BLaER1 treated with 17β-estradiol and CSF1 and Interleukin-3, amounts not matched to agents 10 nM and 100 nM (cell line): ENCODE measurements around the gene CLEC4E.
A peak's percentile ranks its signal among the peaks of the same experiment; 100 is the strongest.

Experiments used
- H3K27ac ChIP-seq, 11 experiments: shearing (Covaris generic); formaldehyde crosslinking; 2 replicates each; pipeline ENCODE4 v1.8.1; 2022
- H3K27me3 ChIP-seq, 11 experiments: shearing (Covaris generic); formaldehyde crosslinking; 2 replicates each; pipeline ENCODE4 v1.8.1; 2022
- H3K36me3 ChIP-seq, 11 experiments: shearing (Covaris generic); formaldehyde crosslinking; 2 replicates each; pipeline ENCODE4 v1.8.1; 2022
- H3K4me1 ChIP-seq, 10 experiments: shearing (Covaris generic); formaldehyde crosslinking; 2 replicates each; pipeline ENCODE4 v1.8.1; 2022
- H3K4me2 ChIP-seq, 11 experiments: shearing (Covaris generic); formaldehyde crosslinking; 2 replicates each; pipeline ENCODE4 v1.8.1; 2022
- H3K4me3 ChIP-seq, 10 experiments: shearing (Covaris generic); formaldehyde crosslinking; 2 replicates each; pipeline ENCODE4 v1.8.1; 2022
- H3K9ac ChIP-seq, 11 experiments: shearing (Covaris generic); formaldehyde crosslinking; 2 replicates each; pipeline ENCODE4 v1.8.1; 2022
- H3K9me3 ChIP-seq, 11 experiments: shearing (Covaris generic); formaldehyde crosslinking; replicated peaks in 1 of 11; 2 replicates each; pipeline ENCODE4 v1.8.1; 2022
- H4K20me1 ChIP-seq, 11 experiments: shearing (Covaris generic); formaldehyde crosslinking; 2 replicates each; pipeline ENCODE4 v1.8.1; 2022
- Cebpa-rat ChIP-seq, 11 experiments: shearing (Covaris generic); IDR thresholded peaks; 2 replicates each; pipeline ENCODE4 v1.8.1; 2022

Gene CLEC4E

DNA sequence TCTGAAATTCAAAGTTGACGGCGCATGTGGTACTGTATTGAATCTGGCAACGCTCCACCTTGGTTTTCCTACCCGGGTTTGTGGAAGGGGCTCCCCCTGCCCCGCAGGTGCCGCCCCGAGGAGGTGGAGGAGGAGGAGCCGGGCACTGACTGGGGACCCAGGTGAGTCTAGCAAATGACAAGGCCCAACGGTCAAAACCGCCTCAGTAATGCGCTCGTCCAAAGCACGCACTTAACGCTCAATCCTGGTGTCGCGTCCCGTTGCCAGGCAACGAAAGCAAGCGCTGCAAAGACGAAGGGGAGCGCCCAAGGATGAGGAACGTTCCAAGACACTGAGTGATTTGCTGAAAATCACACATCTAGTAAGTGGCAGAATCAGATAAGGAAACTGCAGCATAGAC is 24.0 kb upstream of the CLEC4E start:
- peak overlapping the region in 5 of 11 experiments; percentile 9 to 68 (median 52); a peak in 4 of 22 replicates for H3K4me2 ChIP-seq
- no peak for TF ChIP-seq Cebpa-rat (IDR thresholded peaks at IDR 0.05)

DNA sequence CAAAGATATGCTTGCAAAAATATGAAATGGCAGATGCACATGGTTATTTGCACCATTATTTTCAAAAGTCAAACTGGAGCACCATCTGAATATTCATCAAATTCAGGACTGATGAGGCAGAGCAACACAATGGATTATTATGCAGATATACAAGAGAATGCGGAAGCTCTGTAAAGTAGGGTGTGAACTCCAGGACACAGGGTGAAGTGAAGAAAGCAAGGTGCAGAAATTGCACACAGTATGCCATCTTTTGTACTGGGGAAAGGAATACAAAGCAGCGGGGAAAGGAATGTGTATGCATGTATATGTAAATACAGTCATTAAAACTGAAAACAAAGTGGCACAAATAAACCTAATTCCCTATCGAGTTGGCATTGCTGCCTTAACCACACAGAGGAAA is 22.7 kb upstream of the CLEC4E start:
- Histone ChIP-seq H3K9ac (no peak overlapping the region), H3K27ac (no peak overlapping the region), H3K4me2 (no peak overlapping the region), H3K9me3 (peaks cover 47 to 78% (median 58%) of the 10 kb centered on the region in 11 experiments), H3K27me3 (no peaks in the 10 kb centered on the region), H3K4me1 (peaks cover 0 to 38% (median 19%) of the 10 kb centered on the region in 10 experiments; a peak in 12 of 20 replicates), H3K4me3 (no peak overlapping the region), H3K36me3 (peaks cover 0 to 16% (median 6%) of the 10 kb centered on the region in 11 experiments; a peak in 9 of 22 replicates), H4K20me1 (no peaks in the 10 kb centered on the region)
- TF ChIP-seq Cebpa-rat (IDR thresholded peaks at IDR 0.05), result no peak

More for the DNA sequence above, 24.0 kb upstream of the CLEC4E start:
- no peaks in the 10 kb centered on the region for H4K20me1 ChIP-seq
- no peak overlapping the region for H3K9ac ChIP-seq
- H3K27ac ChIP-seq, result peak overlapping the region in 5 of 11 experiments; percentile 57 to 93 (median 76); a peak in 7 of 22 replicates
- H3K4me3 ChIP-seq, result peak overlapping the region in 1 of 10 experiments; percentile 26; a peak in 1 of 20 replicates
- H3K4me1 ChIP-seq, result peaks cover 0 to 42% (median 19%) of the 10 kb centered on the region in 10 experiments; a peak in 12 of 20 replicates
- no peaks in the 10 kb centered on the region for H3K27me3 ChIP-seq
- H3K9me3 ChIP-seq, result peaks cover 51 to 85% (median 62%) of the 10 kb centered on the region in 11 experiments
- H3K36me3 ChIP-seq, result peaks cover 0 to 18% (median 6%) of the 10 kb centered on the region in 11 experiments; a peak in 9 of 22 replicates

GRCh38 chr12:8562310-8562709 is 21.6 kb upstream of the CLEC4E start:
- peaks cover 0 to 6% (median 0%) of the 10 kb centered on the region in 11 experiments; a peak in 6 of 22 replicates for H3K36me3 ChIP-seq
- H3K27me3 ChIP-seq, result no peaks in the 10 kb centered on the region
- no peaks in the 10 kb centered on the region for H4K20me1 ChIP-seq
- H3K9ac ChIP-seq, result no peak overlapping the region
- no peak overlapping the region for H3K4me2 ChIP-seq
- no peak overlapping the region for H3K4me3 ChIP-seq
- H3K27ac ChIP-seq, result no peak overlapping the region
- H3K4me1 ChIP-seq, result peaks cover 0 to 30% (median 19%) of the 10 kb centered on the region in 10 experiments; a peak in 12 of 20 replicates
- TF ChIP-seq Cebpa-rat (IDR thresholded peaks at IDR 0.05), result no peak
- H3K9me3 ChIP-seq, result peaks cover 36 to 67% (median 47%) of the 10 kb centered on the region in 11 experiments

GRCh38 chr12:8561011-8561410 is 20.3 kb upstream of the CLEC4E start:
- Histone ChIP-seq H4K20me1 (no peaks in the 10 kb centered on the region), H3K9ac (no peak overlapping the region), H3K9me3 (peaks cover 24 to 56% (median 36%) of the 10 kb centered on the region in 11 experiments), H3K4me2 (no peak overlapping the region), H3K36me3 (peaks cover 0 to 4% (median 0%) of the 10 kb centered on the region in 11 experiments; a peak in 2 of 22 replicates), H3K4me3 (no peak overlapping the region), H3K27me3 (no peaks in the 10 kb centered on the region), H3K4me1 (peaks cover 0 to 31% (median 9%) of the 10 kb centered on the region in 10 experiments; a peak in 9 of 20 replicates), H3K27ac (no peak overlapping the region)
- no peak for TF ChIP-seq Cebpa-rat (IDR thresholded peaks at IDR 0.05)

- Histone ChIP-seq H3K4me2 (no peak overlapping the region), H3K9ac (no peak overlapping the region), H3K27ac (no peak overlapping the region), H3K27me3 (no peaks in the 10 kb centered on the region), H4K20me1 (no peaks in the 10 kb centered on the region), H3K4me3 (no peak overlapping the region), H3K4me1 (peaks cover 0 to 30% (median 3%) of the 10 kb centered on the region in 10 experiments; a peak in 12 of 20 replicates), H3K36me3 (peaks cover 0 to 4% (median 0%) of the 10 kb centered on the region in 11 experiments; a peak in 2 of 22 replicates), H3K9me3 (peaks cover 24 to 45% (median 34%) of the 10 kb centered on the region in 11 experiments)
- TF ChIP-seq Cebpa-rat (IDR thresholded peaks at IDR 0.05), result no peak
These were observed 19.0 kb upstream of the CLEC4E start for GRCh38 chr12:8559676-8560075.

DNA sequence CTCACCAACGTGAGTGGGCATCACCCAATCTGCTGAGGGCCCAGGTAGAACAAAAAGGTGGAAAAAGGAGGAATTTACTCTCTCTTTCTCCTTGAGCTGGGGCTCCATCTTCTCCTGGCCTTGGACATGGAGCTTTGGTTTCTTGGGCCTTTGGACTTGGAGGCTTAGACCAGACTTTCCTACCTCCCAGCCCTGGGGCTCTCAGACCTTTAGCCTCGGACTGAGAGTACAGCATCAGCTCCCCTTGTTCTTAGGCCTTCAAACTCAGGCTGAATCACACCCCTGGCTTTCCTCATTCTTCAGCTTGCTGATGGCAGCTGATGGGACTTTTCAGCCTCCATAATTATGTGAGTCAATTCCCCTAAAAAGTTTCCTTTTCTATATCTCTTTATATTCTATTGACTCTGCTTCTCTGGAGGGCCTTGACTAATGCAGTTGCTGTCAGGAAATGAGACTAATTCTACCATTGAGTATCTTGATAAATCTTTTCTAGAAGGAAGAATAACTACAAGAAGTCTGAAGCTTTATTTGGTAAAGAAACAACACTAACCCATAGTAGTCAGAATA is 15.9 kb upstream of the CLEC4E start:
- no peak for TF ChIP-seq Cebpa-rat (IDR thresholded peaks at IDR 0.05)

GRCh38 chr12:8554451-8555195 is 13.9 kb upstream of the CLEC4E start:
- Histone ChIP-seq H3K9ac (no peak overlapping the region), H3K27ac (no peak overlapping the region), H3K27me3 (no peaks in the 10 kb centered on the region), H3K4me2 (peak overlapping the region in 5 of 11 experiments; percentile 16 to 62 (median 40); a peak in 7 of 22 replicates), H3K4me1 (peaks cover 0 to 39% (median 3%) of the 10 kb centered on the region in 10 experiments; a peak in 11 of 20 replicates), H3K9me3 (peaks cover 0 to 4% (median 0%) of the 10 kb centered on the region in 11 experiments; a peak in 1 of 22 replicates), H3K36me3 (no peaks in the 10 kb centered on the region), H3K4me3 (no peak overlapping the region), H4K20me1 (no peaks in the 10 kb centered on the region)
- no peak for TF ChIP-seq Cebpa-rat (IDR thresholded peaks at IDR 0.05)

More for the DNA sequence above, 15.9 kb upstream of the CLEC4E start:
- Histone ChIP-seq H3K36me3 (no peaks in the 10 kb centered on the region), H3K9me3 (peaks cover 5 to 14% (median 10%) of the 10 kb centered on the region in 11 experiments; a peak in 18 of 22 replicates), H3K4me2 (peak overlapping the region in 3 of 11 experiments; percentile 15 to 18 (median 16); a peak in 4 of 22 replicates), H3K27ac (peak overlapping the region in 1 of 11 experiments; percentile 4; a peak in 1 of 22 replicates), H3K9ac (no peak overlapping the region), H3K27me3 (no peaks in the 10 kb centered on the region), H3K4me3 (no peak overlapping the region), H3K4me1 (peaks cover 0 to 33% (median 3%) of the 10 kb centered on the region in 10 experiments; a peak in 11 of 20 replicates), H4K20me1 (no peaks in the 10 kb centered on the region)

DNA sequence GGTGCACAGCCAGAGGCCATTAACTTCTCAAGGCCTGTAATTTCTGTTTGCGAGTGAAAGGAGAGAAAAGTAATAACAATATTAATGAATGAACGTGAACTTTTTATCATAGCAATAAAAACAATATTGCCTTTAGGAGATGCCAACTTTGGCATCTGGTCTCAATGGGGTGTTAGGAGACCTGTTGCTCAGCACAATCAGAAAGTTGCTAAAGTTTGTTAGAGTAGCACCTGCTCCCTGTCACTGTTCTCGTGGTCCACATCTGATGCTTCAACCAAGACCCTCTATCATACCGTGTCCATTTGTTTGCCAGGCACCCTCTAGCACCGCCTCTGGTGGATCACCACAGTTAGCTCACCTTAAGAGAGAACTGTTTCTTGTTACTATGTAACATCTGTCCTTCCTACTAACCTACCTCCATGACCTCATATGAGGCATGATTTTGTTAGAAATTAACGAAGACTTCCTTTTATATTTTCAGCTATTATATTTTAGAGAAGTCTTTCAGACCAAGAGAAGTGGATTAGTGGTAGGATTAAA is 12.5 kb upstream of the CLEC4E start:
- Histone ChIP-seq H3K9ac (no peak overlapping the region), H3K36me3 (no peaks in the 10 kb centered on the region), H3K27me3 (no peaks in the 10 kb centered on the region), H3K9me3 (peaks cover 0 to 4% (median 0%) of the 10 kb centered on the region in 11 experiments; a peak in 1 of 22 replicates), H3K4me3 (no peak overlapping the region), H3K4me1 (peaks cover 0 to 39% (median 3%) of the 10 kb centered on the region in 10 experiments; a peak in 11 of 20 replicates), H3K4me2 (no peak overlapping the region), H3K27ac (no peak overlapping the region), H4K20me1 (no peaks in the 10 kb centered on the region)
- no peak for TF ChIP-seq Cebpa-rat (IDR thresholded peaks at IDR 0.05)
